ENCODE data around the gene SUPT6H.

Gene SUPT6H

GRCh38 chr17:28724500-28725165, 62.6 kb downstream of the SUPT6H start:
- no peak overlapping the region for H3K27ac ChIP-seq (ENCODE audit: low read length)
- H3K9me3 ChIP-seq (ENCODE audit: control insufficient read depth, low read depth, low read length), result no peaks in the 10 kb centered on the region
- peaks cover 23% of the 10 kb centered on the region for H3K4me1 ChIP-seq (ENCODE audit: control insufficient read depth, low read depth, low read length)
- H3K27me3 ChIP-seq (ENCODE audit: control insufficient read depth, insufficient read depth, low read length), result no peaks in the 10 kb centered on the region
- peak overlapping the region; percentile 64 for H3K4me3 ChIP-seq (ENCODE audit: low read length)
- peaks cover 44% of the 10 kb centered on the region for H3K36me3 ChIP-seq (ENCODE audit: control insufficient read depth, low read depth, low read length)
- H3K9ac ChIP-seq (ENCODE audit: low read length), result peak overlapping the region; percentile 92

GRCh38 chr17:28725166-28725659, 63.2 kb downstream of the SUPT6H start:
- Histone ChIP-seq H3K4me1 (ENCODE audit: control insufficient read depth, low read depth, low read length) (peaks cover 23% of the 10 kb centered on the region), H3K27ac (ENCODE audit: low read length) (peak overlapping the region; percentile 54), H3K9ac (ENCODE audit: low read length) (peak overlapping the region; percentile 92), H3K27me3 (ENCODE audit: control insufficient read depth, insufficient read depth, low read length) (no peaks in the 10 kb centered on the region), H3K9me3 (ENCODE audit: control insufficient read depth, low read depth, low read length) (no peaks in the 10 kb centered on the region), H3K4me3 (ENCODE audit: low read length) (peak overlapping the region; percentile 64), H3K36me3 (ENCODE audit: control insufficient read depth, low read depth, low read length) (peaks cover 44% of the 10 kb centered on the region)

GRCh38 chr17:28725660-28726225, 63.7 kb downstream of the SUPT6H start:
- Histone ChIP-seq H3K4me1 (ENCODE audit: control insufficient read depth, low read depth, low read length) (peaks cover 23% of the 10 kb centered on the region), H3K27me3 (ENCODE audit: control insufficient read depth, insufficient read depth, low read length) (no peaks in the 10 kb centered on the region), H3K4me3 (ENCODE audit: low read length) (peak overlapping the region; percentile 64), H3K9ac (ENCODE audit: low read length) (peak overlapping the region; percentile 92), H3K36me3 (ENCODE audit: control insufficient read depth, low read depth, low read length) (peaks cover 41% of the 10 kb centered on the region), H3K9me3 (ENCODE audit: control insufficient read depth, low read depth, low read length) (no peaks in the 10 kb centered on the region), H3K27ac (ENCODE audit: low read length) (peak overlapping the region; percentile 54)

GRCh38 chr17:28726226-28726626, 64.2 kb downstream of the SUPT6H start, which contains the start of gene TLCD1:
Gene TLCD1, minus strand, starts transcription at chr17:28726233. Its CDS starts 136 bp downstream, at chr17:28726097.
- Histone ChIP-seq H3K36me3 (ENCODE audit: control insufficient read depth, low read depth, low read length) (peaks cover 36% of the 10 kb centered on the region), H3K27ac (ENCODE audit: low read length) (peak within 1 kb of the TSS; percentile 66), H3K4me1 (ENCODE audit: control insufficient read depth, low read depth, low read length) (peaks cover 21% of the 10 kb centered on the region), H3K27me3 (ENCODE audit: control insufficient read depth, insufficient read depth, low read length) (no peaks in the 10 kb centered on the region), H3K9me3 (ENCODE audit: control insufficient read depth, low read depth, low read length) (no peaks in the 10 kb centered on the region), H3K9ac (ENCODE audit: low read length) (peak within 1 kb of the TSS; percentile 92), H3K4me3 (ENCODE audit: low read length) (peak within 1 kb of the TSS; percentile 96)

- H3K27ac ChIP-seq (ENCODE audit: low read length), result peak overlapping the region; percentile 66
- H3K9me3 ChIP-seq (ENCODE audit: control insufficient read depth, low read depth, low read length), result no peaks in the 10 kb centered on the region
- peaks cover 15% of the 10 kb centered on the region for H3K4me1 ChIP-seq (ENCODE audit: control insufficient read depth, low read depth, low read length)
- peaks cover 30% of the 10 kb centered on the region for H3K36me3 ChIP-seq (ENCODE audit: control insufficient read depth, low read depth, low read length)
- H3K27me3 ChIP-seq (ENCODE audit: control insufficient read depth, insufficient read depth, low read length), result no peaks in the 10 kb centered on the region
- peak overlapping the region; percentile 96 for H3K4me3 ChIP-seq (ENCODE audit: low read length)
- H3K9ac ChIP-seq (ENCODE audit: low read length), result peak overlapping the region; percentile 84
Measured at GRCh38 chr17:28726627-28727491, 64.9 kb downstream of the SUPT6H start.

GRCh38 chr17:28728364-28729200, 66.6 kb downstream of the SUPT6H start, which contains the start of gene NEK8:
Gene NEK8, plus strand, starts transcription at chr17:28728788. Its CDS starts 26 bp downstream, at chr17:28728814.
- Histone ChIP-seq H3K9ac (ENCODE audit: low read length) (peak within 1 kb of the TSS; percentile 84), H3K4me1 (ENCODE audit: control insufficient read depth, low read depth, low read length) (peaks cover 6% of the 10 kb centered on the region)

GRCh38 chr17:28729950-28730330, 67.9 kb downstream of the SUPT6H start:
- H3K9ac ChIP-seq (ENCODE audit: low read length), result no peak overlapping the region
- no peak overlapping the region for H3K4me3 ChIP-seq (ENCODE audit: low read length)
- H3K4me1 ChIP-seq (ENCODE audit: control insufficient read depth, low read depth, low read length), result peaks cover 3% of the 10 kb centered on the region
- no peak overlapping the region for H3K27ac ChIP-seq (ENCODE audit: low read length)
- H3K27me3 ChIP-seq (ENCODE audit: control insufficient read depth, insufficient read depth, low read length), result no peaks in the 10 kb centered on the region
- H3K36me3 ChIP-seq (ENCODE audit: control insufficient read depth, low read depth, low read length), result peaks cover 3% of the 10 kb centered on the region
- no peaks in the 10 kb centered on the region for H3K9me3 ChIP-seq (ENCODE audit: control insufficient read depth, low read depth, low read length)

More at GRCh38 chr17:28728364-28729200, 66.6 kb downstream of the SUPT6H start, which contains the start of gene NEK8:
- no peaks in the 10 kb centered on the region for H3K27me3 ChIP-seq (ENCODE audit: control insufficient read depth, insufficient read depth, low read length)
- peak within 1 kb of the TSS; percentile 83 for H3K27ac ChIP-seq (ENCODE audit: low read length)
- H3K4me3 ChIP-seq (ENCODE audit: low read length), result peak within 1 kb of the TSS; percentile 96
- H3K36me3 ChIP-seq (ENCODE audit: control insufficient read depth, low read depth, low read length), result peaks cover 15% of the 10 kb centered on the region
- H3K9me3 ChIP-seq (ENCODE audit: control insufficient read depth, low read depth, low read length), result no peaks in the 10 kb centered on the region

- no peak overlapping the region for H3K4me3 ChIP-seq (ENCODE audit: low read length)
- H3K9ac ChIP-seq (ENCODE audit: low read length), result no peak overlapping the region
- H3K27ac ChIP-seq (ENCODE audit: low read length), result no peak overlapping the region
- no peaks in the 10 kb centered on the region for H3K27me3 ChIP-seq (ENCODE audit: control insufficient read depth, insufficient read depth, low read length)
- H3K36me3 ChIP-seq (ENCODE audit: control insufficient read depth, low read depth, low read length), result no peaks in the 10 kb centered on the region
- no peaks in the 10 kb centered on the region for H3K4me1 ChIP-seq (ENCODE audit: control insufficient read depth, low read depth, low read length)
- H3K9me3 ChIP-seq (ENCODE audit: control insufficient read depth, low read depth, low read length), result no peaks in the 10 kb centered on the region
Measured at GRCh38 chr17:28733346-28733745, 71.3 kb downstream of the SUPT6H start.

GRCh38 chr17:28734712-28735241, 72.8 kb downstream of the SUPT6H start:
- peaks cover 4% of the 10 kb centered on the region for H3K36me3 ChIP-seq (ENCODE audit: control insufficient read depth, low read depth, low read length)
- no peaks in the 10 kb centered on the region for H3K27me3 ChIP-seq (ENCODE audit: control insufficient read depth, insufficient read depth, low read length)
- no peak overlapping the region for H3K27ac ChIP-seq (ENCODE audit: low read length)
- H3K4me1 ChIP-seq (ENCODE audit: control insufficient read depth, low read depth, low read length), result no peaks in the 10 kb centered on the region
- no peak overlapping the region for H3K4me3 ChIP-seq (ENCODE audit: low read length)
- no peaks in the 10 kb centered on the region for H3K9me3 ChIP-seq (ENCODE audit: control insufficient read depth, low read depth, low read length)
- no peak overlapping the region for H3K9ac ChIP-seq (ENCODE audit: low read length)

GRCh38 chr17:28735242-28735722, 73.3 kb downstream of the SUPT6H start:
- Histone ChIP-seq H3K9me3 (ENCODE audit: control insufficient read depth, low read depth, low read length) (no peaks in the 10 kb centered on the region), H3K27ac (ENCODE audit: low read length) (no peak overlapping the region), H3K9ac (ENCODE audit: low read length) (no peak overlapping the region), H3K27me3 (ENCODE audit: control insufficient read depth, insufficient read depth, low read length) (no peaks in the 10 kb centered on the region), H3K4me3 (ENCODE audit: low read length) (no peak overlapping the region), H3K4me1 (ENCODE audit: control insufficient read depth, low read depth, low read length) (no peaks in the 10 kb centered on the region), H3K36me3 (ENCODE audit: control insufficient read depth, low read depth, low read length) (peaks cover 4% of the 10 kb centered on the region)

All from iPS-18a (cell line).